H9 (cell line): ENCODE data around the gene PHLDA1. TPM values are rescaled to one million over a fixed set of nuclear protein-coding genes. Genes with fewer than 3 reads are reported as not detected.

Source experiments
- DNase-seq: peaks from one replicate; pipeline ENCODE4 v3.0.0-alpha.2; 2017
- H2AFZ ChIP-seq: one replicate; pipeline ENCODE4 v1.6.1; 2013; ENCODE audit warnings: mild to moderate bottlenecking, low read length, control low read depth, moderate library complexity
- H2AK5ac ChIP-seq: 2 replicates; pipeline ENCODE4 v1.6.1; 2013; ENCODE audit warnings: low read length, control low read depth, mixed read lengths; ENCODE audit not compliant: insufficient read length
- H2BK120ac ChIP-seq: one replicate; pipeline ENCODE4 v1.6.1; 2013; ENCODE audit warnings: low read depth, mild to moderate bottlenecking, low read length, control low read depth, inconsistent platforms; ENCODE audit not compliant: poor library complexity, severe bottlenecking
- H2BK12ac ChIP-seq: 2 replicates; pipeline ENCODE4 v1.6.1; 2013; ENCODE audit warnings: low read length, control low read depth, mixed read lengths, low read depth; ENCODE audit not compliant: insufficient read length
- H2BK15ac ChIP-seq: 2 replicates; pipeline ENCODE4 v1.6.1; 2013; ENCODE audit warnings: low read depth, low read length, control low read depth
- H2BK20ac ChIP-seq: one replicate; pipeline ENCODE4 v1.6.1; 2013; ENCODE audit warnings: low read depth, mild to moderate bottlenecking, low read length, control low read depth, inconsistent platforms; ENCODE audit not compliant: poor library complexity, severe bottlenecking
- H2BK5ac ChIP-seq: 2 replicates; pipeline ENCODE4 v1.6.1; 2013; ENCODE audit warnings: low read length, control low read depth, mixed read lengths; ENCODE audit not compliant: insufficient read length
- H3K14ac ChIP-seq: 2 replicates; pipeline ENCODE4 v1.6.1; 2013; ENCODE audit warnings: low read length, control low read depth; ENCODE audit not compliant: insufficient read depth
- H3K18ac ChIP-seq: 2 replicates; pipeline ENCODE4 v1.6.1; 2013; ENCODE audit warnings: low read depth, mild to moderate bottlenecking, mixed read lengths, low read length, control low read depth; ENCODE audit not compliant: insufficient read length
- H3K23ac ChIP-seq: 2 replicates; pipeline ENCODE4 v1.6.1; 2013; ENCODE audit warnings: low read length, control low read depth, mixed read lengths, low read depth; ENCODE audit not compliant: insufficient read length
- H3K23me2 ChIP-seq: 2 replicates; pipeline ENCODE4 v1.6.1; 2013; ENCODE audit warnings: low read depth, mild to moderate bottlenecking, mixed read lengths, low read length, control low read depth; ENCODE audit not compliant: insufficient read length, poor library complexity, severe bottlenecking
- H3K27ac ChIP-seq: 2 replicates; pipeline ENCODE4 v1.5.1; 2013; ENCODE audit warnings: low read length, control low read depth, mixed read lengths, low read depth; ENCODE audit not compliant: insufficient read length
- H3K27me3 ChIP-seq: 2 replicates; pipeline ENCODE4 v1.6.1; 2013; ENCODE audit warnings: low read length, control low read depth, inconsistent platforms; ENCODE audit not compliant: insufficient read depth
- H3K4ac ChIP-seq: 2 replicates; pipeline ENCODE4 v1.6.1; 2013; ENCODE audit warnings: low read depth, mild to moderate bottlenecking, control low read depth, inconsistent platforms, low read length, moderate library complexity
- H3K4me1 ChIP-seq: 2 replicates; pipeline ENCODE4 v1.6.1; 2013; ENCODE audit warnings: low read length, control low read depth, inconsistent platforms; ENCODE audit not compliant: insufficient read depth
- H3K4me2 ChIP-seq: 2 replicates; pipeline ENCODE4 v1.6.1; 2013; ENCODE audit warnings: low read length, control low read depth, mixed read lengths; ENCODE audit not compliant: insufficient read length, insufficient read depth
- H3K56ac ChIP-seq: 2 replicates; pipeline ENCODE4 v1.6.1; 2013; ENCODE audit warnings: low read depth, mild to moderate bottlenecking, mixed read lengths, low read length, control low read depth; ENCODE audit not compliant: insufficient read length
- H3K79me1 ChIP-seq: 2 replicates; pipeline ENCODE4 v1.6.1; 2013; ENCODE audit warnings: low read depth, mild to moderate bottlenecking, moderate library complexity, low read length, control low read depth, inconsistent platforms; ENCODE audit not compliant: insufficient read depth, poor library complexity, severe bottlenecking
- H3K79me2 ChIP-seq: 2 replicates; pipeline ENCODE4 v1.6.1; 2013; ENCODE audit warnings: low read length, control low read depth, inconsistent platforms; ENCODE audit not compliant: insufficient read depth
- H3K9ac ChIP-seq: 2 replicates; pipeline ENCODE4 v1.6.1; 2013; ENCODE audit warnings: low read length, control low read depth, mixed read lengths; ENCODE audit not compliant: insufficient read length; ENCODE audit errors: extremely low read depth
- H3K9me3 ChIP-seq: one replicate; pipeline ENCODE4 v1.6.1; 2013; ENCODE audit warnings: low read depth, low read length, inconsistent platforms; ENCODE audit not compliant: control insufficient read depth
- H3T11ph ChIP-seq: one replicate; pipeline ENCODE4 v1.6.1; 2013; ENCODE audit warnings: mild to moderate bottlenecking, low read length, control low read depth, inconsistent platforms
- H4K20me1 ChIP-seq: one replicate; pipeline ENCODE4 v1.6.1; 2013; ENCODE audit not compliant: control insufficient read depth, insufficient read length, insufficient read depth
- H4K5ac ChIP-seq: 2 replicates; pipeline ENCODE4 v1.6.1; 2013; ENCODE audit warnings: low read depth, mild to moderate bottlenecking, mixed read lengths, low read length, control low read depth; ENCODE audit not compliant: insufficient read length
- H4K8ac ChIP-seq: replicated peaks from 2 replicates; pipeline ENCODE4 v1.6.1; 2013; ENCODE audit warnings: low read length, control low read depth, mixed read lengths, low read depth; ENCODE audit not compliant: insufficient read length
- H4K91ac ChIP-seq: 2 replicates; pipeline ENCODE4 v1.6.1; 2013; ENCODE audit warnings: low read depth, mild to moderate bottlenecking, moderate library complexity, mixed read lengths, low read length, control low read depth; ENCODE audit not compliant: insufficient read length
- H3K27ac Mint-ChIP-seq, 3 experiments: 2 replicates in 2 of 3; 3 replicates in 1 of 3; pipeline ENCODE4 v1.8.0; 2020 to 2021; ENCODE audit warnings: mixed read lengths in 3 of 3, mild to moderate bottlenecking in 1 of 3, moderate library complexity in 1 of 3
- H3K27me3 Mint-ChIP-seq: 2 replicates; pipeline ENCODE4 v1.8.0; 2021; ENCODE audit warnings: low read depth, mild to moderate bottlenecking, moderate library complexity, mixed read lengths
- H3K36me3 Mint-ChIP-seq, 3 experiments: 2 replicates in 2 of 3; 3 replicates in 1 of 3; pipeline ENCODE4 v1.8.0; 2020 to 2021; ENCODE audit warnings: low read depth in 3 of 3, mixed read lengths in 3 of 3; ENCODE audit not compliant: insufficient read depth in 1 of 3
- H3K4me1 Mint-ChIP-seq, 2 experiments: 2 replicates each; pipeline ENCODE4 v1.8.0; 2020; ENCODE audit warnings: mixed read lengths in 2 of 2
- H3K4me3 Mint-ChIP-seq, 2 experiments: 2 replicates in 1 of 2; 3 replicates in 1 of 2; pipeline ENCODE4 v1.8.0; 2020 to 2021; ENCODE audit warnings: mild to moderate bottlenecking in 2 of 2, mixed read lengths in 2 of 2, moderate library complexity in 1 of 2
- H3K9me3 Mint-ChIP-seq, 2 experiments: 2 replicates in 1 of 2; 3 replicates in 1 of 2; pipeline ENCODE4 v1.8.0; 2020; ENCODE audit warnings: mild to moderate bottlenecking in 2 of 2, mixed read lengths in 2 of 2, moderate library complexity in 1 of 2
- WGBS: extraction: QIAGEN DNeasy Blood & Tissue Kit; methylation state at CpG from one replicate; pipeline ENCODE4 v1.1.7; 2013; ENCODE audit warnings: missing lambda C conversion rate, low lambda C conversion rate, mixed read lengths; ENCODE audit not compliant: insufficient read length; ENCODE audit errors: extremely low coverage; 5-methylcytosine and 5-hydroxymethylcytosine counted together
- total RNA-seq: library from RNA; stranded (reverse); gene quantifications from 2 replicates; pipeline ENCODE4 v1.2.1, GENCODE V29; 2021
- TF ChIP-seq, protein P1 (sequence below): fragments of 200-600 bp; sonication (generic); conservative IDR thresholded peaks from 3 replicates; pipeline ENCODE4 v1.8.0; 2021; ENCODE audit warnings: antibody characterized with exemption, mild to moderate bottlenecking

PHLDA1 gene
- total RNA-seq, 1 experiment from 2014 or later, result 106 TPM

DNA sequence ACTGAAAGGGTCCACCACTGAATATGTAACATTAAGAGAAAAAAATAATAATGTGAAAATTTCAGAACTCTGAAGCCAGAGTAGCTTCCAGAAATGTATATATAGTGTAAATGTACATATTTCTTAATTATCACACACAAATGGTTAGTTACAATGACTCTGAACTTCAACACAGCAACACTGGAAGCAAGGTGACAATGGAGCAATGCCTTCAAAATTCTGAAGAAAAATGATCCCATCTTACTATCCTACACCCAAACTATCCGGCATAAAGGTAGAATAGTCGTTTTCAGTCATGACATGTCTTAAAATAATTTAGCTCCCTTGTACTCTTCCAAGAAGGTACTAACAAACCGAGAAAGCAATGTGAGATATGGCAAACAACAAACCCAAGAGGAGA, 41.0 kb upstream of the PHLDA1 start:
- peak overlapping the region in 1 of 3 experiments; percentile 41; a peak in 1 of 7 replicates for H3K27ac Mint-ChIP-seq
- H2BK15ac ChIP-seq, result no peak overlapping the region
- H4K20me1 ChIP-seq, result no peaks in the 10 kb centered on the region
- no peak overlapping the region for H2BK120ac ChIP-seq
- H3K4me2 ChIP-seq, result no peak overlapping the region
- H3K18ac ChIP-seq, result no peak overlapping the region
- no peak overlapping the region for H3K4ac ChIP-seq
- H3K79me1 ChIP-seq, result peaks cover 5% of the 10 kb centered on the region
- no peaks in the 10 kb centered on the region for H3K23me2 ChIP-seq
- H2BK5ac ChIP-seq, result no peak overlapping the region
- no peak overlapping the region for H3T11ph ChIP-seq
- no peak overlapping the region for H2AK5ac ChIP-seq
- no peak overlapping the region for H2AFZ ChIP-seq
- TF ChIP-seq, protein P1, sequence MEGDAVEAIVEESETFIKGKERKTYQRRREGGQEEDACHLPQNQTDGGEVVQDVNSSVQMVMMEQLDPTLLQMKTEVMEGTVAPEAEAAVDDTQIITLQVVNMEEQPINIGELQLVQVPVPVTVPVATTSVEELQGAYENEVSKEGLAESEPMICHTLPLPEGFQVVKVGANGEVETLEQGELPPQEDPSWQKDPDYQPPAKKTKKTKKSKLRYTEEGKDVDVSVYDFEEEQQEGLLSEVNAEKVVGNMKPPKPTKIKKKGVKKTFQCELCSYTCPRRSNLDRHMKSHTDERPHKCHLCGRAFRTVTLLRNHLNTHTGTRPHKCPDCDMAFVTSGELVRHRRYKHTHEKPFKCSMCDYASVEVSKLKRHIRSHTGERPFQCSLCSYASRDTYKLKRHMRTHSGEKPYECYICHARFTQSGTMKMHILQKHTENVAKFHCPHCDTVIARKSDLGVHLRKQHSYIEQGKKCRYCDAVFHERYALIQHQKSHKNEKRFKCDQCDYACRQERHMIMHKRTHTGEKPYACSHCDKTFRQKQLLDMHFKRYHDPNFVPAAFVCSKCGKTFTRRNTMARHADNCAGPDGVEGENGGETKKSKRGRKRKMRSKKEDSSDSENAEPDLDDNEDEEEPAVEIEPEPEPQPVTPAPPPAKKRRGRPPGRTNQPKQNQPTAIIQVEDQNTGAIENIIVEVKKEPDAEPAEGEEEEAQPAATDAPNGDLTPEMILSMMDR, result no peak
- no peak overlapping the region for H3K14ac ChIP-seq
- no peaks in the 10 kb centered on the region; the same call in 1 of the 2 replicates for H3K4me1 ChIP-seq
- DNase-seq, result no peak
- WGBS, result no CpG with 5 or more reads among the region's 3 CpGs
- no peak overlapping the region for H3K4me3 Mint-ChIP-seq
- no peak overlapping the region for H2BK12ac ChIP-seq
- no peak overlapping the region for H3K56ac ChIP-seq
- H3K36me3 Mint-ChIP-seq, result peaks cover 32 to 56% (median 48%) of the 10 kb centered on the region in 3 experiments
- H3K23ac ChIP-seq, result no peak overlapping the region
- no peaks in the 10 kb centered on the region for H3K9me3 Mint-ChIP-seq
- peaks cover 68% of the 10 kb centered on the region for H3K79me2 ChIP-seq
- no peaks in the 10 kb centered on the region for H3K9me3 ChIP-seq
- no peak overlapping the region for H3K9ac ChIP-seq
- peaks cover 62 to 70% of the 10 kb centered on the region in 2 experiments for H3K4me1 Mint-ChIP-seq
- no peaks in the 10 kb centered on the region for H3K27me3 Mint-ChIP-seq
- H3K27me3 ChIP-seq, result no peaks in the 10 kb centered on the region
- no peak overlapping the region for H4K8ac ChIP-seq
- H3K27ac ChIP-seq, result no peak overlapping the region
- H4K91ac ChIP-seq, result no peak overlapping the region
- no peak overlapping the region for H4K5ac ChIP-seq
- no peak overlapping the region for H2BK20ac ChIP-seq
